Keratinocyte (primary cell): ENCODE data around the gene DNAJC27. TPM values are rescaled to one million over a fixed set of nuclear protein-coding genes. Genes with fewer than 3 reads are reported as not detected.

Experiments
- DNase-seq: peaks from one replicate; pipeline ENCODE4 v3.0.0-alpha.2; 2011; ENCODE audit warnings: low read depth, missing footprints, low spot score
- FAIRE-seq: peaks from 2 replicates; lab custom pipeline; 2011; peaks lifted over from hg19 to GRCh38; lab: Jason Lieb, UNC
- H2AFZ ChIP-seq: 2 replicates; pipeline ENCODE4 v1.6.0; 2012; ENCODE audit warnings: low read length, control low read depth, inconsistent platforms; ENCODE audit not compliant: control insufficient read depth
- H3K27ac ChIP-seq: 2 replicates; pipeline ENCODE4 v1.5.1; 2011; ENCODE audit warnings: low read length; ENCODE audit not compliant: control insufficient read depth, insufficient read depth
- H3K27me3 ChIP-seq: 3 replicates; pipeline ENCODE4 v1.6.0; 2011; ENCODE audit warnings: low read length; ENCODE audit not compliant: control insufficient read depth, insufficient read depth; ENCODE audit errors: extremely low read depth
- H3K36me3 ChIP-seq, 2 experiments: 2 replicates in 1 of 2; 3 replicates in 1 of 2; pipeline ENCODE4 v1.5.1; 2011; ENCODE audit warnings: low read length in 2 of 2, mild to moderate bottlenecking in 1 of 2; ENCODE audit not compliant: control insufficient read depth in 2 of 2, insufficient read depth in 2 of 2; ENCODE audit errors: extremely low read depth in 1 of 2
- H3K4me1 ChIP-seq: 3 replicates; pipeline ENCODE4 v1.5.1; 2011; ENCODE audit warnings: low read length; ENCODE audit not compliant: control insufficient read depth, insufficient read depth; ENCODE audit errors: extremely low read depth
- H3K4me2 ChIP-seq: 3 replicates; pipeline ENCODE4 v1.6.0; 2011; ENCODE audit warnings: low read depth, low read length; ENCODE audit not compliant: control insufficient read depth, insufficient read depth; ENCODE audit errors: extremely low read depth
- H3K4me3 ChIP-seq, 3 experiments: fragments of 200-600 bp in 1 of 3; sonication (generic) in 1 of 3; 2 replicates in 2 of 3; 3 replicates in 1 of 3; pipeline ENCODE4 v1.5.1; 2011 to 2016; ENCODE audit warnings: low read length in 3 of 3, mild to moderate bottlenecking in 3 of 3, control low read depth in 2 of 3, inconsistent platforms in 1 of 3, low read depth in 1 of 3, mixed read lengths in 1 of 3, mixed run types in 1 of 3, moderate library complexity in 1 of 3; ENCODE audit not compliant: control insufficient read depth in 2 of 3, insufficient read depth in 2 of 3; ENCODE audit errors: extremely low read depth in 1 of 3
- H3K79me2 ChIP-seq: 2 replicates; pipeline ENCODE4 v1.6.0; 2012; ENCODE audit warnings: low read length; ENCODE audit not compliant: control insufficient read depth, insufficient read depth
- H3K9ac ChIP-seq: 3 replicates; pipeline ENCODE4 v1.6.0; 2011; ENCODE audit warnings: low read length; ENCODE audit not compliant: control insufficient read depth, insufficient read depth; ENCODE audit errors: extremely low read depth
- H3K9me1 ChIP-seq: 3 replicates; pipeline ENCODE4 v1.6.0; 2011; ENCODE audit warnings: low read length; ENCODE audit not compliant: control insufficient read depth, insufficient read depth; ENCODE audit errors: extremely low read depth
- H3K9me3 ChIP-seq: 2 replicates; pipeline ENCODE4 v1.5.1; 2012; ENCODE audit warnings: low read depth, low read length; ENCODE audit not compliant: control insufficient read depth
- H4K20me1 ChIP-seq: 3 replicates; pipeline ENCODE4 v1.6.0; 2011; ENCODE audit warnings: low read length; ENCODE audit not compliant: control insufficient read depth, insufficient read depth; ENCODE audit errors: extremely low read depth
- CTCF ChIP-seq, 3 experiments: IDR thresholded peaks in 1 of 3; conservative IDR thresholded peaks in 1 of 3; optimal IDR thresholded peaks in 1 of 3; 2 replicates in 2 of 3; 3 replicates in 1 of 3; pipeline versions ENCODE3 to v1.5.1; 2011; ENCODE audit warnings: low read length in 3 of 3, mild to moderate bottlenecking in 3 of 3, moderate library complexity in 2 of 3, control low read depth in 1 of 3, inconsistent platforms in 1 of 3; ENCODE audit not compliant: insufficient read depth in 2 of 3; ENCODE audit errors: extremely low read depth in 1 of 3
- EZH2 ChIP-seq: IDR thresholded peaks from one replicate; pipeline ENCODE4 v1.6.1; 2012; ENCODE audit warnings: inconsistent platforms, mild to moderate bottlenecking, low read length, moderate library complexity
- dilution Hi-C: fragments of 300-500 bp; cut with MboI; formaldehyde crosslinking; loops from one replicate; pipeline ENCODE4 v1.7.0; 2020; ENCODE audit warnings: low sequenced_read_pairs; ENCODE audit not compliant: extremely low pct_ligation_motif_present
- polyA plus RNA-seq, 5 experiments: library from polyadenylated mRNA; depleted of rRNA in 3 of 5; stranded (reverse) in 3 of 5; stranded (forward) in 1 of 5; unstranded in 1 of 5; fragments of >200 nt; gene quantifications; 1 replicate in 1 of 5; 2 replicates in 3 of 5; 3 replicates in 1 of 5; pipeline versions ENCODE4 v1.2.1 to v1.2.3, GENCODE V29; 2011 to 2012; ENCODE audit warnings: missing spikeins in 2 of 5, low read depth in 1 of 5, low replicate concordance in 1 of 5

The DNAJC27 gene
- polyA plus RNA-seq, 1 donor (not counting 4 experiments of a cell fraction or from before 2014, with no cell fraction given): 3.4 TPM

GRCh38 chr2:24908461-24908901 lies 63.3 kb downstream of the DNAJC27 start:
- Histone ChIP-seq H4K20me1 (no peaks in the 10 kb centered on the region), H3K4me1 (no peaks in the 10 kb centered on the region), H3K36me3 (peaks cover 0 to 4% of the 10 kb centered on the region in 2 experiments), H3K9me1 (no peaks in the 10 kb centered on the region), H3K27ac (no peak overlapping the region), H3K27me3 (no peaks in the 10 kb centered on the region), H3K9me3 (no peaks in the 10 kb centered on the region), H3K9ac (no peak overlapping the region), H3K79me2 (peaks cover 20% of the 10 kb centered on the region), H3K4me2 (no peak overlapping the region), H3K4me3 (no peak overlapping the region), H2AFZ (no peak overlapping the region)
- FAIRE-seq: no peak
- dilution Hi-C loops: no loop called here
- TF ChIP-seq CTCF (optimal IDR thresholded peaks at IDR 0.05 in 1 of 3, IDR thresholded peaks at IDR 0.05 in 1 of 3, conservative IDR thresholded peaks at IDR 0.05 in 1 of 3; ENCODE audit: extremely low read depth in 1 of 3, insufficient read depth in 2 of 3, low read length in 3 of 3) (no peak), EZH2 (no peak)
- DNase-seq: no peak

- Histone ChIP-seq H3K27me3 (no peaks in the 10 kb centered on the region), H3K9ac (no peak overlapping the region), H4K20me1 (no peaks in the 10 kb centered on the region), H3K4me3 (no peak overlapping the region), H3K9me3 (no peaks in the 10 kb centered on the region), H3K79me2 (peaks cover 15% of the 10 kb centered on the region), H3K36me3 (no peaks in the 10 kb centered on the region), H3K4me2 (no peak overlapping the region), H3K9me1 (no peaks in the 10 kb centered on the region), H2AFZ (no peak overlapping the region), H3K27ac (no peak overlapping the region), H3K4me1 (no peaks in the 10 kb centered on the region)
- no peak for FAIRE-seq
- DNase-seq: no peak
- dilution Hi-C loops: no loop called here
- TF ChIP-seq CTCF (optimal IDR thresholded peaks at IDR 0.05 in 1 of 3, IDR thresholded peaks at IDR 0.05 in 1 of 3, conservative IDR thresholded peaks at IDR 0.05 in 1 of 3; ENCODE audit: extremely low read depth in 1 of 3, insufficient read depth in 2 of 3, low read length in 3 of 3): no peak
- no peak for TF ChIP-seq EZH2
Observed at GRCh38 chr2:24907116-24907515, 64.6 kb downstream of the DNAJC27 start.
